Hepatocyte (in vitro differentiated cells): Measurements from ENCODE around the gene DGKD. TPM values are rescaled to one million over a fixed set of nuclear protein-coding genes. Genes with fewer than 3 reads are reported as not detected.
A peak's percentile ranks its signal among the peaks of the same experiment; 100 is the strongest.

Source experiments
- DNase-seq: peaks from one replicate; pipeline ENCODE4 v3.0.0-alpha.2; 2016; ENCODE audit warnings: low spot score
- H2AFZ ChIP-seq: fragments of 200-600 bp; sonication (generic); 2 replicates; pipeline ENCODE4 v1.6.0; 2016; ENCODE audit warnings: antibody characterized with exemption, mild to moderate bottlenecking
- H3K27ac ChIP-seq: fragments of 200-600 bp; sonication (generic); 2 replicates; pipeline ENCODE4 v1.5.1; 2016; ENCODE audit warnings: mild to moderate bottlenecking
- H3K27me3 ChIP-seq: fragments of 200-600 bp; sonication (generic); 2 replicates; pipeline ENCODE4 v1.6.1; 2016
- H3K36me3 ChIP-seq: fragments of 200-600 bp; sonication (generic); replicated peaks from 2 replicates; pipeline ENCODE4 v1.5.1; 2016; ENCODE audit warnings: low read depth; ENCODE audit not compliant: insufficient read depth
- H3K4me1 ChIP-seq: fragments of 200-600 bp; sonication (generic); 2 replicates; pipeline ENCODE4 v1.5.1; 2016; ENCODE audit warnings: mild to moderate bottlenecking, moderate library complexity; ENCODE audit not compliant: insufficient read depth
- H3K4me2 ChIP-seq: fragments of 200-600 bp; sonication (generic); 2 replicates; pipeline ENCODE4 v1.6.0; 2016
- H3K4me3 ChIP-seq: fragments of 200-600 bp; sonication (generic); 2 replicates; pipeline ENCODE4 v1.5.1; 2016; ENCODE audit warnings: mild to moderate bottlenecking
- H3K79me2 ChIP-seq: fragments of 200-600 bp; sonication (generic); 2 replicates; pipeline ENCODE4 v1.6.0; 2017; ENCODE audit warnings: mild to moderate bottlenecking
- H3K9me2 ChIP-seq: fragments of 200-600 bp; sonication (generic); replicated peaks from 2 replicates; pipeline ENCODE4 v1.6.0; 2017; ENCODE audit warnings: mild to moderate bottlenecking; ENCODE audit not compliant: insufficient read depth
- H3K9me3 ChIP-seq: fragments of 200-600 bp; sonication (generic); 2 replicates; pipeline ENCODE4 v1.5.1; 2016; ENCODE audit warnings: low read depth, mild to moderate bottlenecking
- H4K20me1 ChIP-seq: fragments of 200-600 bp; sonication (generic); 2 replicates; pipeline ENCODE4 v1.6.0; 2016; ENCODE audit warnings: mild to moderate bottlenecking; ENCODE audit not compliant: insufficient read depth, poor library complexity, severe bottlenecking
- CTCF ChIP-seq: fragments of 200-600 bp; sonication (generic); IDR thresholded peaks from 2 replicates; pipeline ENCODE4 v1.5.1; 2016; ENCODE audit warnings: antibody characterized with exemption, mild to moderate bottlenecking; ENCODE audit not compliant: poor library complexity
- EZH2 ChIP-seq: fragments of 200-600 bp; sonication (generic); IDR thresholded peaks from 2 replicates; pipeline ENCODE4 v1.6.1; 2016; ENCODE audit warnings: antibody characterized with exemption, mild to moderate bottlenecking, borderline replicate concordance
- EZH2phosphoT487 ChIP-seq: fragments of 200-600 bp; sonication (generic); IDR thresholded peaks from one replicate; pipeline ENCODE4 v1.6.1; 2018; ENCODE audit warnings: antibody characterized with exemption, mild to moderate bottlenecking, low read depth, moderate library complexity; ENCODE audit not compliant: unreplicated experiment, severe bottlenecking
- WGBS: methylation state at CpG from one replicate; pipeline ENCODE4 v1.1.6; 2016; ENCODE audit warnings: low lambda C conversion rate; ENCODE audit errors: missing lambda C conversion rate; 5-methylcytosine and 5-hydroxymethylcytosine counted together
- polyA plus RNA-seq: library from polyadenylated mRNA; unstranded; fragments of >200 nt; fragmentation: Nextera tagmentation; extraction: Ambion mirVana; gene quantifications from 2 replicates; pipeline ENCODE4 v1.2.1, GENCODE V29; 2016
- total RNA-seq: library from RNA; depleted of rRNA; stranded (reverse); fragments of >200 nt; gene quantifications from 2 replicates; pipeline ENCODE4 v1.2.3, GENCODE V29; 2014

Gene DGKD
- total and polyA plus RNA-seq, 2 experiments from 2014 or later: 14.2 to 14.3 TPM

DNA sequence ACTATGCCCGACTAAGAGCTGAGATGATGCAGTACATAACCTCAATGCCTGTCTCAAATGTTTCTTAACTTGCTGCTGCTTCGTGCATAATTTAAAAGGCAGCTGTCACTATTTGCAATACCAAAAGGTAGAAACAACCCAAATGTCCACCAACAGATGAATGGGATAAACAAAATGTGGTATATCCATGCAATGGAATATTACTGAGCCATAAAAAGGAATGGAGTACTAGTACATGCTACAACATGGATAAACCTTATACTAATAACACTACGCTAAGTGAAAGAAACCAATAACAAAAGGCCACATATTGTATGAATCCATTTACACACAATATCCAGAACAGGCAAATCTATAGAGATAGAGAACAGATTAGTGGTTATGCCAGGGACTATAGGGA, 13.0 kb upstream of the DGKD start:
- H3K36me3 ChIP-seq: no peaks in the 10 kb centered on the region
- no peak overlapping the region for H2AFZ ChIP-seq
- DNase-seq: no peak
- H3K9me3 ChIP-seq: no peaks in the 10 kb centered on the region
- no peak overlapping the region for H3K4me3 ChIP-seq
- no peak overlapping the region for H3K4me2 ChIP-seq
- H3K79me2 ChIP-seq: no peaks in the 10 kb centered on the region
- 97% methylated on average over 3 of the region's 3 CpGs for WGBS
- no peaks in the 10 kb centered on the region for H3K27me3 ChIP-seq
- H3K9me2 ChIP-seq: no peaks in the 10 kb centered on the region
- no peaks in the 10 kb centered on the region for H4K20me1 ChIP-seq
- TF ChIP-seq CTCF (no peak), EZH2phosphoT487 (no peak), EZH2 (no peak)
- no peak overlapping the region for H3K27ac ChIP-seq
- no peaks in the 10 kb centered on the region for H3K4me1 ChIP-seq

DNA sequence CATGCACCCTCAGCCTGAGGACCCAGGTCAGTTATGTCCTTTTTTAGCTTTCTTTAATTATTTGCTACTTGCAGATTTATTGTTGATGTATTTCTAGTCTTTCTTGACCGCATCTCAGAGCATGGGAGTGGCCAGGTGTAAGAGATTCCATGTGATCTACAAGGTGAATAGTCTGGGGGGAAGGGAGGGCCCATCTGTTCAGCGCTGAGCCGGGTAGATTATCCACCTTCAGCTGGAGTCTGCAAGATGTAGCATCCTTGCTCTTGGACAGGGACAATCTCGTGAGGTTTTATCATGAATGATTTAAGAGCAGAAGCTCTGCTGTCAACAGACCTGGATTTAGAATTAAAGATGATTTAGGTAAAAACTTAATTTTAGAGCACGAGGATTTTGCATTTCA, 12.0 kb upstream of the DGKD start:
- Histone ChIP-seq H3K4me1 (no peaks in the 10 kb centered on the region), H3K27me3 (no peaks in the 10 kb centered on the region), H3K4me2 (no peak overlapping the region), H3K36me3 (no peaks in the 10 kb centered on the region), H3K27ac (no peak overlapping the region), H2AFZ (no peak overlapping the region), H3K79me2 (no peaks in the 10 kb centered on the region), H4K20me1 (no peaks in the 10 kb centered on the region), H3K4me3 (no peak overlapping the region), H3K9me3 (no peaks in the 10 kb centered on the region), H3K9me2 (no peaks in the 10 kb centered on the region)
- 71% methylated on average over 5 of the region's 5 CpGs for WGBS
- no peak for DNase-seq
- TF ChIP-seq EZH2phosphoT487: no peak
- no peak for TF ChIP-seq EZH2
- TF ChIP-seq CTCF: no peak

GRCh38 chr2:233343171-233343705, 11.1 kb upstream of the DGKD start:
- no peak overlapping the region for H3K4me3 ChIP-seq
- 89% methylated on average over 15 of the region's 15 CpGs for WGBS
- H3K27me3 ChIP-seq: no peaks in the 10 kb centered on the region
- H3K27ac ChIP-seq: no peak overlapping the region
- no peak for DNase-seq
- H3K9me2 ChIP-seq: no peaks in the 10 kb centered on the region
- H3K4me1 ChIP-seq: no peaks in the 10 kb centered on the region
- no peaks in the 10 kb centered on the region for H3K9me3 ChIP-seq
- no peaks in the 10 kb centered on the region for H3K36me3 ChIP-seq
- no peak overlapping the region for H2AFZ ChIP-seq
- no peaks in the 10 kb centered on the region for H3K79me2 ChIP-seq
- no peak overlapping the region for H3K4me2 ChIP-seq
- no peak for TF ChIP-seq EZH2
- H4K20me1 ChIP-seq: no peaks in the 10 kb centered on the region

DNA sequence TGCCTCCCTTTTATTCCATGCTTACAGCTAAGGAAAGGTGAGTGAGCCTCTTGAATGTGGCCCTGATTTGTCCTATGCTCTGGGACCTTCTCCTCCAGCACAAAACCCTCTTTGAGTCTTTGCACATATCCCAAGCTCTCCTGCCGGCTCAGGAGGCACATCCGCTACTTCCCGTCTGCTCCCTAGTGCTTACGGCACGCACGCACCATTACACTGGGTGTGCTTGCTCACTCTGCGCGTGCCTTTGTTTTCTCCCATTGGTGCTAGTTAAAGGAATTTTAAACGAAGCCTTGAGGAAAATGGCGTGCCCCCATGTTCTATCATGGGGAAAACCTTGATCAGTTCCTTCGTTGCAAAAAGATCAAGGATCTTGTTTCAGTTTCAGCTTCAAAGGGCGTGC, 7.9 kb upstream of the DGKD start:
- Histone ChIP-seq H3K79me2 (no peaks in the 10 kb centered on the region), H3K27ac (no peak overlapping the region), H3K9me2 (no peaks in the 10 kb centered on the region), H2AFZ (no peak overlapping the region), H3K4me1 (peaks cover 22% of the 10 kb centered on the region), H3K4me2 (no peak overlapping the region), H3K27me3 (no peaks in the 10 kb centered on the region), H3K4me3 (no peak overlapping the region), H3K9me3 (no peaks in the 10 kb centered on the region), H4K20me1 (no peaks in the 10 kb centered on the region), H3K36me3 (no peaks in the 10 kb centered on the region)
- DNase-seq: peak; percentile 1
- TF ChIP-seq CTCF (no peak), EZH2 (no peak), EZH2phosphoT487 (no peak)
- 96% methylated on average over 12 of the region's 12 CpGs for WGBS
